Karpas-422 (cell line): ENCODE measurements around the gene HDHD5. TPM values are rescaled to one million over a fixed set of nuclear protein-coding genes. Genes with fewer than 3 reads are reported as not detected.

Experiments
- DNase-seq: peaks from one replicate; pipeline ENCODE4 v3.0.0-alpha.2; 2015
- H2AFZ ChIP-seq: fragments of 200-600 bp; sonication (generic); 2 replicates; pipeline ENCODE4 v1.6.1; 2014; ENCODE audit warnings: antibody characterized with exemption, low read length, mixed read lengths
- H3K27ac ChIP-seq: fragments of 200-600 bp; sonication (generic); 2 replicates; pipeline ENCODE4 v1.5.1; 2014; ENCODE audit warnings: mild to moderate bottlenecking, low read length, moderate library complexity
- H3K27me3 ChIP-seq: fragments of 200-600 bp; sonication (generic); 2 replicates; pipeline ENCODE4 v1.6.1; 2014; ENCODE audit warnings: low read length, mixed read lengths
- H3K36me3 ChIP-seq: fragments of 200-600 bp; sonication (generic); 2 replicates; pipeline ENCODE4 v1.6.1; 2014; ENCODE audit warnings: low read length, mixed read lengths; ENCODE audit not compliant: insufficient read depth
- H3K4me1 ChIP-seq: fragments of 200-600 bp; sonication (generic); 2 replicates; pipeline ENCODE4 v1.6.1; 2014; ENCODE audit warnings: mild to moderate bottlenecking, low read length, mixed read lengths
- H3K4me2 ChIP-seq: fragments of 200-600 bp; sonication (generic); 2 replicates; pipeline ENCODE4 v1.6.1; 2014; ENCODE audit warnings: low read length, low read depth, mild to moderate bottlenecking; ENCODE audit not compliant: poor library complexity, severe bottlenecking
- H3K4me3 ChIP-seq: fragments of 200-600 bp; sonication (generic); 2 replicates; pipeline ENCODE4 v1.5.1; 2014; ENCODE audit warnings: mild to moderate bottlenecking, antibody characterized with exemption, low read length, mixed read lengths
- H3K79me2 ChIP-seq: fragments of 200-600 bp; sonication (generic); 2 replicates; pipeline ENCODE4 v1.6.1; 2014; ENCODE audit warnings: mild to moderate bottlenecking, low read length, mixed read lengths
- H3K9ac ChIP-seq: fragments of 200-600 bp; sonication (generic); 2 replicates; pipeline ENCODE4 v1.6.0; 2014; ENCODE audit warnings: low read length
- H3K9me2 ChIP-seq: fragments of 200-600 bp; sonication (generic), shearing (Covaris generic); replicated peaks from 2 replicates; pipeline ENCODE4 v1.6.0; 2014; ENCODE audit warnings: mild to moderate bottlenecking, low read length, moderate library complexity; ENCODE audit not compliant: insufficient read depth
- H3K9me3 ChIP-seq: fragments of 300-700, 200-600 bp; sonication (generic); 2 replicates; pipeline ENCODE4 v1.6.1; 2014; ENCODE audit warnings: low read length, mixed read lengths
- H4K20me1 ChIP-seq: fragments of 200-600 bp; sonication (generic); 2 replicates; pipeline ENCODE4 v1.6.1; 2014; ENCODE audit warnings: mild to moderate bottlenecking, antibody characterized with exemption, low read length, low read depth; ENCODE audit not compliant: insufficient read depth
- total RNA-seq: library from RNA; depleted of rRNA; stranded (reverse); fragments of >200 nt; shearing (Covaris generic); gene quantifications from 2 replicates; pipeline ENCODE4 v1.2.3, GENCODE V29; 2014; ENCODE audit warnings: low replicate concordance; rRNA removed

The HDHD5 gene
- total RNA-seq, 1 experiment from 2014 or later, result 29.8 TPM

DNA sequence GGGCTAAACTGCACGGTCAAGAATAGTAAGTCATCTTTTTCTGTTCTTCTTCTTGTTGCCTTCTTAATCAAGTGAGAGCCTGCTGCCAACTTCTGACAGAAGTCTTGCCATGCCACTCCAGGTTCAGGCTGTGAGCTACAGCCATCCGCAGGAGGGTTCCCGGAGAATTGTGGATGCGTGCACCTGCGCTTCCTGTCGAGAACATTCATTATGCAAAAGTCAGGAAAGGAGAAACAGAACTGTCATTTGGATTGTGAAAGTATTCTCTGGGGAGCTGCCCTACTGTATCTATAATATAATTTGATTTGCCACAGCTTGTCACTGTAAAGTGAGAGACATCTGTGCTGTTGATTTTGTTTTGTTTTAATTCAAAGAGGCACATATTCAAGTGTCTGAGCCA, 62.0 kb downstream of the HDHD5 start:
- H3K4me1 ChIP-seq, result peaks cover 8% of the 10 kb centered on the region
- H3K9ac ChIP-seq, result no peak overlapping the region
- DNase-seq, result no peak
- H3K9me2 ChIP-seq, result 0 out of 2 replicates have a peak, but pooled peaks cover 3% of the 10 kb centered on the region
- H4K20me1 ChIP-seq, result 0 out of 2 replicates have a peak, but pooled peaks cover 4% of the 10 kb centered on the region
- H2AFZ ChIP-seq, result no peak overlapping the region
- no peak overlapping the region for H3K27ac ChIP-seq
- no peaks in the 10 kb centered on the region for H3K9me3 ChIP-seq
- H3K27me3 ChIP-seq, result no peaks in the 10 kb centered on the region
- peaks cover 26% of the 10 kb centered on the region for H3K79me2 ChIP-seq
- H3K4me3 ChIP-seq, result no peak overlapping the region
- H3K36me3 ChIP-seq, result no peaks in the 10 kb centered on the region
- peak overlapping the region; percentile 13 for H3K4me2 ChIP-seq

DNA sequence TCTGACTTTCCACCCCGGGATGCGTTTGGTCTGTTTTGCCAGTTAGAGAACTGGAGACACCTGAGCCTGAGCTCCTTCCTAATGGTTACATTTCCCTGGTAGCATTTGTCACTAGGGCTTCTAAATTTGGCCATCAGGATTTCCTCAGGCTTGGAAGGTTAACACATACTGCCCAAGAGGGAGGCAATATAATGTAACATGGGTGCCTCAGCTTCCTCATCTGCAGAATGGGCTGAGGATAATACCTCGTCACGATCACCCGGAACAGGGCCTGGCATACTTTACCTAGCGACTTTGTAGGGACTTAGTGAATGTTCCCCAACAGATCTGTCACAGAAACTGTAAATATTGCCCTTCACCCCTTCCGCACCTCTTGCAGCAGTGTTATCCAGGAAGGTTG, 63.0 kb downstream of the HDHD5 start:
- Histone ChIP-seq H3K9ac (no peak overlapping the region), H3K9me3 (no peaks in the 10 kb centered on the region), H2AFZ (no peak overlapping the region), H3K9me2 (0 out of 2 replicates have a peak, but pooled peaks cover 3% of the 10 kb centered on the region), H3K4me3 (no peak overlapping the region), H3K4me2 (no peak overlapping the region), H3K27me3 (no peaks in the 10 kb centered on the region), H4K20me1 (0 out of 2 replicates have a peak, but pooled peaks cover 4% of the 10 kb centered on the region), H3K36me3 (no peaks in the 10 kb centered on the region), H3K4me1 (peaks cover 8% of the 10 kb centered on the region), H3K79me2 (peaks cover 28% of the 10 kb centered on the region), H3K27ac (no peak overlapping the region)
- DNase-seq, result no peak

DNA sequence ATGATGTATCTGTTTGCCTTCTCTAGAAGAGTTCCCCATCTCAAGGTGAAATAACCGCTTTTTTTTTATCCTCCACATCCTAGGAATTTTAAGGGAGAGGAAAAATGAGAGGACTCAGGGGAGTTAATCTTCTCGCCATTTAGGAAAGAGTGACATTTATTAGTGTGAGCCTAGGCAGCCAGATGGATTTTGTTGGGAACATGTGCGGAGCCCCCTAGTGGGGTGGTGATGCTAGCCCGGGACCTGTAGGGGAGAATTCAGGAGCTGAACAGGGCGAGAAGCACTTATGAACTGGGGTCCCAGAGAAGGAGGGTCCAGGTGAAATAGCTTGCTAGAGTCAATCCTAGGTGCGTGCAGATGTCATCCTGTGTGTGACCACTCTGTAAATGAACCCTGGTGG, 63.5 kb downstream of the HDHD5 start:
- H3K27me3 ChIP-seq, result no peaks in the 10 kb centered on the region
- no peaks in the 10 kb centered on the region for H3K9me3 ChIP-seq
- H3K4me2 ChIP-seq, result no peak overlapping the region
- H4K20me1 ChIP-seq, result 0 out of 2 replicates have a peak, but pooled peaks cover 4% of the 10 kb centered on the region
- H3K36me3 ChIP-seq, result no peaks in the 10 kb centered on the region
- peaks cover 32% of the 10 kb centered on the region for H3K79me2 ChIP-seq
- no peak overlapping the region for H3K27ac ChIP-seq
- no peak overlapping the region for H2AFZ ChIP-seq
- H3K4me3 ChIP-seq, result no peak overlapping the region
- no peak overlapping the region for H3K9ac ChIP-seq
- peaks cover 8% of the 10 kb centered on the region for H3K4me1 ChIP-seq
- no peak for DNase-seq
- 0 out of 2 replicates have a peak, but pooled peaks cover 3% of the 10 kb centered on the region for H3K9me2 ChIP-seq

DNA sequence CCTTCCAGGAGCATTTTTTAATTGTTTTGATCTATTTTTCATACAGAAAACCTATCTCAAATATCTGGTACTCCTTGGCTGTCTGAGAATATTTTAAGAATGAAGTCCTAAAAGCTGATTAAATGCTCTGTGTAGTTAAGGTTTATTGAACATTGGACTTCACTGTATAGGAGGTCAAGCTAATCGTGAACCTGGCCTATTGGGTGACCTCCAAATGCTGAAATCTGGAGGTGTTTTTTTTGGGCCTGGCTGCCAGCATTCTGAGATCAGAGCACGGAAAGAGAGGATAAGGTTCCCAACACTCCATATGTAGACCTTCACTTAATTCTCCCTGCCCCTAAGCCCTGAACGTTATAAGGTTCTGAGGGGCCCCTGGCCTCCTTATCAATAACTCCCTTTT, 66.0 kb downstream of the HDHD5 start:
- 0 out of 2 replicates have a peak, but pooled peaks cover 4% of the 10 kb centered on the region for H4K20me1 ChIP-seq
- 0 out of 2 replicates have a peak, but pooled peaks cover 3% of the 10 kb centered on the region for H3K9me2 ChIP-seq
- no peak overlapping the region for H3K4me2 ChIP-seq
- no peak overlapping the region for H3K27ac ChIP-seq
- DNase-seq, result no peak
- peaks cover 35% of the 10 kb centered on the region for H3K79me2 ChIP-seq
- no peaks in the 10 kb centered on the region for H3K36me3 ChIP-seq
- no peaks in the 10 kb centered on the region for H3K27me3 ChIP-seq
- H3K9ac ChIP-seq, result no peak overlapping the region
- H2AFZ ChIP-seq, result no peak overlapping the region
- no peak overlapping the region for H3K4me3 ChIP-seq
- H3K9me3 ChIP-seq, result no peaks in the 10 kb centered on the region
- H3K4me1 ChIP-seq, result peaks cover 8% of the 10 kb centered on the region

DNA sequence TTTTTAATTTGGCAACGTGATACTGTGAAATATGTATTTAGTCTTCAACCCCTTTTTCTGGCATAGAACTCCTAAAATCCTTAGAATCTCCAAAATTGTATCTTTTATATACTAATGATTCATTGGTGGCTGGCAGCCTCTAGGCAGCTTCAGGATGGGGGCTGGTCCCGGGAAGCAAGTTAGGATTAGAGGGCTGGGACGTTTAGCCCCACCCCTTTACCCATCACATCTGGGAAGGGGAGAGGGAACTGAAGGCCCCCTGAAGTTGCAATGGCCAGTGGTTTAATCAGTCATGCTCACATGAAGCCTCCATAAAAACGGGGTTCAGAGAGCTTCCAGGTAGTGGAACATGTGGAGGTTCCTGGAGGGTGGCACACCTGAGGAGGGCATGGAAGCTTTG, 67.2 kb downstream of the HDHD5 start:
- no peak for DNase-seq
- no peak overlapping the region for H2AFZ ChIP-seq
- H3K9me2 ChIP-seq, result 0 out of 2 replicates have a peak, but pooled peaks cover 3% of the 10 kb centered on the region
- H3K79me2 ChIP-seq, result peaks cover 46% of the 10 kb centered on the region
- no peak overlapping the region for H3K4me3 ChIP-seq
- H3K4me1 ChIP-seq, result peaks cover 2% of the 10 kb centered on the region
- H3K27ac ChIP-seq, result no peak overlapping the region
- H4K20me1 ChIP-seq, result peaks cover 4% of the 10 kb centered on the region; the same call in 1 of the 2 replicates
- no peak overlapping the region for H3K4me2 ChIP-seq
- H3K27me3 ChIP-seq, result no peaks in the 10 kb centered on the region
- no peak overlapping the region for H3K9ac ChIP-seq
- no peaks in the 10 kb centered on the region for H3K36me3 ChIP-seq
- no peaks in the 10 kb centered on the region for H3K9me3 ChIP-seq

DNA sequence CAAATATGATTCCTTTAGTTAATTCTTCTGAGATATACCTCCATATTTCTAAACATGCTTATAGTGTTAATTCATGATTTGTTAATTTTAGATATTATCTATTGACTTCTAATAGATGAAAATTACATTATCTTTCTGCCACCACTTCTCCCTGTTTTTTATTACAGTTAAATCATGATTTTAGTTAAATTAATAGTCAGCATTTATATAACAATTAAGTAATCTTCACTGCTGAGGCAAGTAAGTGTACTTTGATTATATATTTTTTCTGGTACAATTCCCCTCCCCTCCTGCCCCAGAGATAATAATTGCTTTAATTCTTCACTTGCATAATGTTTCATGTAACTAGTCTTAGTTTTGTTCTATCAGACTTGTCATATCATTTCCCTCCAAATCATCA, 68.5 kb downstream of the HDHD5 start:
- H3K4me2 ChIP-seq, result no peak overlapping the region
- peaks cover 49% of the 10 kb centered on the region for H3K79me2 ChIP-seq

More for the DNA sequence above, 68.5 kb downstream of the HDHD5 start:
- H4K20me1 ChIP-seq, result peaks cover 12% of the 10 kb centered on the region
- no peaks in the 10 kb centered on the region for H3K27me3 ChIP-seq
- no peak overlapping the region for H3K4me3 ChIP-seq
- H3K9ac ChIP-seq, result no peak overlapping the region
- 0 out of 2 replicates have a peak, but pooled peaks cover 3% of the 10 kb centered on the region for H3K9me2 ChIP-seq
- no peak overlapping the region for H3K27ac ChIP-seq
- H3K36me3 ChIP-seq, result no peaks in the 10 kb centered on the region
- H2AFZ ChIP-seq, result no peak overlapping the region
- H3K9me3 ChIP-seq, result no peaks in the 10 kb centered on the region
- peaks cover 11% of the 10 kb centered on the region for H3K4me1 ChIP-seq
- DNase-seq, result no peak

Other genes starting within 250 kb of the HDHD5 start
- gene GAB4, start 151.1 kb downstream of the HDHD5 start, total RNA-seq, result 0.11 TPM in 1 of 2 replicates, not detected in the other
- gene IL17RA, start 74.3 kb downstream of the HDHD5 start, total RNA-seq, result 5.8 and 7.1 TPM in 2 replicates
- 0.04 and 0.76 TPM in 2 replicates for gene TMEM121B, start 37.9 kb downstream of the HDHD5 start, total RNA-seq
- gene ADA2, start 60.2 kb upstream of the HDHD5 start, total RNA-seq, result 38.5 and 43.6 TPM in 2 replicates
- 1.6 TPM in 2 replicates for gene CECR2, start 210.2 kb upstream of the HDHD5 start, total RNA-seq